NCI-H446 (cell line): Measurements from ENCODE around the gene ANO3.
A peak's percentile ranks its signal among the peaks of the same experiment; 100 is the strongest.

ENCODE experiments used
- DNase-seq, 2 experiments: peaks; one replicate each; lab custom pipeline; 2025; lab: John Stamatoyannopoulos, UW

ANO3 gene

DNA sequence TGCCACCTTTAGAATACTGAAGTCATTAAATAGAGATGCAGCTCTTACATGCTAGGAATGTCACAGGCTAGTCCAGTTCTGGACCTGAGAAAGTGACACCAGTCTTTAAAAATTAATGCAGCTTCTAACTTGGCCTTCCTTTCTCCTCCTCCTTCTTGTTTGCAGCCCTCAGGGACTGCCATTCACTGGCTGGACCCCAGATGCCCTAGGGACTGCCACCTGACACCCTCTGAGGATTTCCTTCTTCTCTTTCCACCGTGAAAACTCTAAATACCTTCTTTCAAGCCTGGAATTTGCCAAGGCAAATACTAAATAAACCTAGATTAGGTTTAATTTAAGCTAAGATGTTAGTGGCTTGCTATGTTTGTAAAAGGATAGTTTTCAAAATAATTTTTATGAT lies 161.7 kb downstream of the ANO3 start:
- no peak for DNase-seq

DNA sequence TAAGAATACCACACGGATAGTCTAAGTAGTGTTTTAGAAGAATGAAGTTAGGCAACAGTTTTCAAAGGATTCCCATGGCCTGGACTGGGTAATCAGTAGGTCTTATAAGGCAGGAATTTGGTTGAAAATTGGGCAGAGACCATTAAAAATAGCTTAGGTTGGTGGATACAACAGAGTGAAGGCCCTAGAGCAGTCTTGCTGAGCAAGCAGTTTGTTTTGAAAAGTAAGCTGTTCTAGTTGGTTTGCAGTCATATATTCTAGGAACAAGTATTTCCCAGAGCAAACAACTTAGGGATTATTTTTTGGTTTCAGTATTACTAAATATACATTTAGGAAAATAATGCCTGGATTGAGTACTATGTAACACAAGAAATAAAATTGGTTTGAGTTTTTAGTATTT lies 175.3 kb downstream of the ANO3 start:
- DNase-seq = no peak

DNA sequence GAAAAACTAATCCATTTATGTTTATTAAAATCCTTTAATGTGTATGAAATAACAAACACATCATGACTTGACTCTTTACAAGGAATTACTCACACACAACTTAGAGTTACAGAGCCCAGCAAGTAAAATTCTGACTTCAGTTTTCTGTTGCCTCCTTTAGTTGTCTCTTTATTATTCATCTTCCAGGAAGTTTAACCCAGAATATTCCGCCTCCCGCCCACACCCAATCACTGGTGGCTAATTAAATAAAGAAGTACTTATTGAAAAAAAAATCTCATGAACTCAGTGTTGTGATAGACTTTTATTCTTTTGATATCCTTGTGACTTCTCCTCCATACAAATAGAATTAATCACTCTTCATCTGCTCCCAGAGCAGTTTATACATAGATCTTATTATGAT lies 178.2 kb downstream of the ANO3 start:
- DNase-seq = no peak

DNA sequence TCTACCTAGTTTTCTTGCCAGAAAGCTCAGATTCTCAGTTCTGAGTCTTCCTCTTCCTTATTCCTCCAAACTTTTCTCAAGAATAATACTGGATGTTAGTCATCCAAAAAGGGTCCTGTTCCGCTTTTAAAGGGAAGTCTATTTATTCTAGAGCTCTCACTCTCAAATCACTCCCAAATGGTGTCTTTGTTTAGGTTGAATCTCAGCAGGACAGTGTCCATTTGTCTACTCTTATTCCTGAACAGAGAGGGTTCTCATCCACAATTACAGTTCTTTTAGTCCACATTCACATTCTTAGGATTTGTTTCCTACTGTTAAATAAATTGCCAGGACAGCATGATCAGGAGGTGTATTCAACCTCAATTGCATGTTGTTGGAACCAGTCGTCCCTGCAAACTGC lies 178.8 kb downstream of the ANO3 start:
- DNase-seq = no peak

DNA sequence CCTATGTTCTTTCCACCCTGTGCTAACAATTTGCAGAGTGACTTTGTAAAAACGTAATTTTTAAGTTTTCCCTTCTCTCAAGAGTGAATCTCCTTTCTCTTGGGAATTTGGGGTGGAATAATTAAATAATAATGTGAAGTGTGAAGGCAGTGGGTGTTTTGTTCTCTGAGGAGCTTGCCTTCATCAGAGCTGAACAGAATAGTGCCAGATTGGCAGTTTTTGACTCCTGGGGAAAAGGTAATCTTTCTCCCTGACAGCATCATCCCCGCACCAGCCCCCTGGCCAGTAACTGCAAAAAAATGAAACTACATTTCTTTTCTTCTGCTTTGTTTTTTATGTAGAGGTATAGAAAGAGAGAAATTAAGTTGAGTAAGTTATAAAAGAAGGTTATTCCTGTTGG lies 180.3 kb downstream of the ANO3 start:
- no peak for DNase-seq

DNA sequence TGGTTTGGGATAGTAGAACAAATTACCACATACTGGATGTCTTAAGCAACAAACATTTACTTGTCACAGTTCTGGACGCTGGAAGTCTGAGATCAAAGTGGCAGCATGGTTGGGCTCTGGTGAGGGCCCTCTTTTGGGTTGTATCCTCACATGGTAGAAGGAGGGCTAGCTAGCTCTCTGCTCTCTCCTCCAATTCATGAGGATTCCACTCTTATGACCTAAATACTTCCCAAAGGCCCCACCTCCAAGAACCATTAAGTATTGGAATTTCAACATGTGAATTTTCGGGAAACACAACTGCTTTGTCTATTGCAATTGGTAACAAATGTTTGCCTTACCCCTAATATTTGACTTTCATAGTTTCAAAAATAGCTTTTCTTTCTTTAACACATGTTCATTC lies 187.5 kb downstream of the ANO3 start:
- no peak for DNase-seq

DNA sequence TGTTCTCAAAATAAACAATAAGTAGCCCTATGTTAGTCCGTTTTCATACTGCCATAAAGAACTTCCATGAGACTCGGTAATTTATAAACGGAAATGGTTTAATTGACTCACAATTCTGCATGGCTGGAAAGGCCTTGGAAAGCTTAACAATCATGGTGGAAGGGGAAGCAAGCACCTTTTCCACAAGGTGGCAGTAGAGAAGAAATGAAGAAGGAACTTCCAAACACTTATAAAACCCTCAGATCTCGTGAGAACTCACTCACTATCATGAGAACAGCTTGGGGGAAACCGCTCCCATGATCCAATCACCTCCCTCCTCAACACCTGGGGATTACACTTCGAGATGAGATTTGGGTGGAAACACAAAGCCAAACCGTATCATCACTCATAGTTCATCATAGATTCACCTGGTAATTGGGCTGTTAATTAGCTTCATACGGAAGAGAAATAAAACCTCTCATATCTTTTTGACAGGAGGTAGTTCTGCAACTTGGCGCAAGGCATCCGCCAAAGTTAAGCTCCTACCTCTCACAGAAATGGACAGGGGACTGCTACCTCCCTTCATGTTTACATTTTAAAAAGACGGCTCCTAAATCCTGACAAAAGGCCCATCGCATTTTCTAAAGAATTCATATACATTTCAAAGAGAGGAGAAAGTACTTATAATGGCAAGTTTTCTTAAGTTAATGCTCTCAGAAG lies 191.1 kb downstream of the ANO3 start:
- DNase-seq = peak; percentile 3 to 68

DNA sequence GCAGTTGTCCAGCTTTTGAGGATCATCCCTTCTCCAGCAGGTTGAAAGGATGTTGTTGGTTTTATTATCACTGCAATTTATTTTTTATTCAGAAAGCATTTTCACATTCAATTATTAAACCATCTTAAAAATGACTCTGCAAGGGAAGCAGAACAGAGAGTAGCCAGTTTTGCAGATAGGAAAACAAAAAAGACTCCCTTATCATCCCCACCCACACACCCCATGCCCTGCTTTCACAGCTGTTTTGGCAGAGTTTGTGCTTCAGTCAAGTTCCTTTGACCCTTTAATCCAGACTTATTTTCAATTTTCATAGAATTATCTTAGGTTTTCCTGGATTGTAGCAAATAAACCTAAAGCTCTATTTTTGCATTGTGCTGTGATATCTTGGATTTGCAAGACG lies 195.8 kb downstream of the ANO3 start:
- DNase-seq = no peak

DNA sequence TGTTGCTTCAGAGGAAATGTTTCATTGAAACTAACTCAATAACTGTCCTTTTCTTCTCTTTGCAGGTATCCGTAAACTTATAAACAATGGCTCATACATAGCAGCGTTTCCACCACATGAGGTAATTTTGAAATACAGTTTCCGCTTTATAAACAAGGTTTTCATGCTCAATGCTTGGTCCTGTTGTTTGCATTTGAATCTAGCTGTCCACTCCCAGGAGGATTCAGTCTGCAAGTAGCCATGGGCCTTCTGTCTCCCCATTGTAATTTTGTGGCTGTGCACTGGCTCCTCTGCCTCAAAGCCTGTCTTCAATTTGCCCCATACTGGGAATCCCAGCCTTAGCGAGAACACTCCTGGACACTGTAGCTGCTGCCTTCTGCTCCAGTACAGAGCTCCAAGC lies 205.4 kb downstream of the ANO3 start:
- DNase-seq = no peak

DNA sequence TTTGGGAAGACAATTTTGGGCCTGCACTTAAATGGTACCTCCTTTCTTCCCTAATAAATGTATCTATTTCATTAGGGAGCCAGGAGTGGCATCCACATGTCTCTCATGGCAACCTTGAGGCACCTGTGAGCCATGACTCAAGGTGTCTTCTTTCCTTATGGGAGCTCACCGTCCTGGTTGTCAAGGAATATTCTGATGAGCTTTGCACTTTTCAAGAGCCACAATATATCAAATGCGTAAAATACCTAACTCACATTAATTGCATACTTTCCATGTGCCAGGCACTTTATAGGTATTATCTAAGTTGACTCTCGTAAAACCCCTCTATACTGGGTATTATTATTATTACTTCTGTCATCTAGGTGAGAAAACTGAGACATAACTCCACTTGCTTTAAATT lies 207.6 kb downstream of the ANO3 start:
- no peak for DNase-seq

DNA sequence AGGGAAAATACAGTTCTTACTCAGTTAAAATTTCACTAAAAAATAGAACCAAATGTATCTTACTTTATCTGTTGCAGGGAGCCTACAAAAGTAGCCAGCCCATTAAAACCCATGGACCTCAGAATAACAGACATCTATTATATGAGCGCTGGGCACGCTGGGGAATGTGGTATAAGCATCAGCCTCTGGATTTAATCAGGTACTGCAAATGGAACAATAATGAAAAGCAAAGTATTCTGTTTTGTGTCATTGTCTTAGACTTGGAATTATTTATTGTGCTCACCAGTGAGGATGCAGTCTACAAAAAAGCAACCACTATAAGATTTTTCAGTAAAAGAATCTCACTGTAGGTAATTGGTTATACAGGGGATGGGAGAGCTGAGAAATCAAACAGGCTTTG lies 209.9 kb downstream of the ANO3 start:
- no peak for DNase-seq

DNA sequence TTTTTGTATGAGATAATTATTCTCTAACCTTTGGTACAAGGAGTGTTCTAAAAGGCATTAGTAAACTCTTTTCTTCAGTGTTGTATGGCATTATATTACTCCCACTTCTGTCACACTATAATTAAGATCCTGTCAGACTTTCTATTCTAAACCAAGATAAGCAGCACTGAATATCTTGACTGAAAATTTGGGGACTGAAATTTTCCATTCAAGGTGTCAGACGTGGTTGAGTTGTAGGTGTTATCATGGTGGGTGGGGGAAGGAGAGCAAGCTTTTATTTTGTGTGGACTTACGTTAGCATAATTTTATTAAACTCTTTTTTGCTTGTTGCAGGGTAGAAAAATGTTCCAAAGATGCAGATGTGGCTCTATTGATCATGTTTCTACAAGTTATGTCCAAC lies 217.2 kb downstream of the ANO3 start:
- no peak for DNase-seq

DNA sequence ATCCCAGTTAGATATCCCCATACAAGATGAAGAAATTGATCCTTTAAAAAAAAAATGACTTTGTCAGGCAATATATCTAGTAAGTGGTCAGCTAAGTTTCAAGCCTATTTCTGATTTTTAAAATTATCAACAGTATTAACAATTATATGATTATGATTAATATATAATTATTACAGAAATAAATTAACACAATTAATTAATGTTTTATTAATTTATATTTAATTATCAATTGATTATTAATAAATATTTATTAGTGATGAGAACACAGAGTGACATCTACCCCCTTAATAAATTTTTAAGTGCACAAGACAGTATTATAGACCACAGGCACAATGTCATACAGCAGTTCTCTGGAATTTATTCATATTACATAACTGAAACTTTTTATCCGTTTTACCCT lies 218.1 kb downstream of the ANO3 start:
- no peak for DNase-seq

DNA sequence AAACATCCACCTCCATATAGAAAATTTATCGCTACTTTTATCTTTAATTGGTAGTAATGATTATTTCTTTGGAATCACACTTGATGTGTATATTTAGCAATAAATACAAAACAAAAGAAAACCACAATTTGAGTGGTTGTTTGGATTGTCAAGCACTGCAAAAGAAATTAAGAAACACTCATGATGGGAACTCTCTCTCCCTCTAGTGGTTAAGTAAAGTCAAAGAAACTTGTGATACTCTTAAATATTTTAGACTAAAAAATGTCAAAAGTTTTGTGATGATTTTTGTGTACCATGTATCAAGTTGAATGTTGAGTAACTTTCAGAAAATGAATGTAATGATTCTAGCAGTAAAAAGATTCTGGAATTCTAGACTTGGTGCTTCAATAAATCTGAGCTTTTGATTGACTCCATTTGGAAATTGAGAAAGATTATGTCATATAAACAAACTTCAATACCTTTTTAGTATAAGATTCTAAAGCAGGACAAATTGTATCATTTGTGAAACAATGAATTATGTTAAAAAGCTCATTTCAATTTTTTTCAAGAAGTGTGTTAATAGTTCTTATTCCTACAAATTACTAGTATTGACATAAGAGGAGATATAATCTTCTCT lies 219.4 kb downstream of the ANO3 start:
- no peak for DNase-seq

DNA sequence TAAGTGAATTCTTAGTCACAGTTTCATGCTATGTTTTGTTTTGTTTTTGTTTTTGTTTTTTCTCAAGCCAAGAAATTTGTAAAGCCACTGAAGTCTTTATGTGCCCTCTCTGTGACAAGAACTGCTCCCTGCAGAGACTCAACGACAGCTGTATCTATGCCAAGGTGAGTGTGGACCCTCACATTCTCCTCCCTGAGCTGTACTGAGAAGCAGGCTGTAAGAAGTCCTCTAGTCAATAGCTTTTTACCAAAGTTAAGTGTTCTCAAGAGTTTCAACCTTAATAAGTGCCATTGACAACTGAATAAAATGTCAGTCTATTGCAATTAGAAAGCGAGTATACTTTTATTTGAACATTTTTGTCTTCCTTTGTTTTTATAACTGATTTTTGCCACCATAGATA lies 221.3 kb downstream of the ANO3 start:
- no peak for DNase-seq

DNA sequence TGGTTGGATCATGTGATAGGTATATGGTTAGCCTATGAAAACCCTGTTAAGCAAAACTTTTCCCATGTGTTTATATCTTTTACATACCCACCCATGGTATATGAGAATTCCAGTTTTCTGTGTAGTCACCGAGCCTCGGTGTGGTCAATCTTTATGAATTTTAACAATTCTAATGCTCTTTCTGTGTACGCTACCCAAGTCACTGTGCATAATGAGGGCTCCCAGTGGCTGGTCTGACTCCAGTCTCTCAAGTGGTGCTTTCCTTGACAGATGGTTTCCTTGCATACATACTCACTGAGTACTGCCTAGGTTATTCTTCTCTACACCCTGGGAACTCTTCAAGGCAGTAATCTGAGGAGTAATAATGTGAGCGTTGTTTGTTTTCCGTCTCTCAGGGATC lies 222.5 kb downstream of the ANO3 start:
- DNase-seq = no peak

DNA sequence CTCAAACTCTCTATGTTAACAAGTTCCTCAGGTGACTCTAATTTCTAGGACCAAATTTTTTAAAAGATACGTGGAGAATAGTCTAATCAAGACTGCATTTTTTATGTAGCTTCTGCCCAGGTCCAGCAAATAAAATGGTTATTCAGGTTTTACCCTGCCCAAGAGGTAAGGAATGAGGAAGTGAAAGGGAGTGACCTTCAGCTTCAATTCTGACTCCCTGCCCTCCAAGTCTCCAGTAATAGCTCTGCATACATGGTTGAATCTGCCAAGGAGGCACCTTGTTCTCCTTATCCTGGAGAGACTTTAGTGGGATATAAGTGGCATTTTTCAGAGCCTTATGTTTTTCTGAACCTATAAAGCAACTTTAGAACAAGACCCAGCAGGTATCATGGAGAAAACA lies 224.7 kb downstream of the ANO3 start:
- no peak for DNase-seq

DNA sequence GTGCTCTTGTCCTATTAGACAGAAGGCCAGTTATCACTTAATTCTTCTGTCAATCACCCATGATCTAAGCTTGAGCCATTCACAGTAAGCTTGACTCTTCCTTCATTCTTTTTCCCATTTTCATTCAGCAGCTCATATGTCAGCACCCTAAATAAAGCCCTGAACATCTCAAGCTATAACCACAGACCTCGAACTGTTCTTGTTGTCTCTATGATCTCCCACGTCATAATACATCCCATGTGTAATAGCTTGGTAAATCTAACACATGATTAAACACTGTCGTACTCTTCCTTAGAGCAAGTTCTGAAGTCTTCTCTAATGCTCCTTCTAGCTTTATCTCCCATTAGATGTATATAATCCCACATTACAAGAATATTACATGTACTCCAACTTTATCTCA lies 225.7 kb downstream of the ANO3 start:
- DNase-seq = no peak

DNA sequence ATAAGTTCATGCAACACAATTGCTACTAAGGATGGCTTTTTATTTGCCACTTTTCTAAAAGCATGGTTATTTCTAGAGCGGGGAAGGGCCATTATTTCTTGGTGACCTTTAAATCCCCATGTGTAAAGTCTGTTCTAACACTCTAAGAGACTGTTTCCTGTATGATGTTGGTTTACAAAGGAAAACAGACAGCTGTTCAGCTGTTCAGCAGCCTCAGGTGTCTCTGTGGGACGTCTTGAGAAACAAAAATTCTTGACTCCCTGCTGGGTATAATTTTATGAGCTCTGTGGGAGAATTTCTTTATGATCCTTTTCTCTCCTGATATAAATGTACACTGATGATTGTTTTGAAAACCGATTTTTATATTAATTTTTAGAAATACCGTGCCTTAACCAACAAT lies 226.3 kb downstream of the ANO3 start:
- DNase-seq = no peak

DNA sequence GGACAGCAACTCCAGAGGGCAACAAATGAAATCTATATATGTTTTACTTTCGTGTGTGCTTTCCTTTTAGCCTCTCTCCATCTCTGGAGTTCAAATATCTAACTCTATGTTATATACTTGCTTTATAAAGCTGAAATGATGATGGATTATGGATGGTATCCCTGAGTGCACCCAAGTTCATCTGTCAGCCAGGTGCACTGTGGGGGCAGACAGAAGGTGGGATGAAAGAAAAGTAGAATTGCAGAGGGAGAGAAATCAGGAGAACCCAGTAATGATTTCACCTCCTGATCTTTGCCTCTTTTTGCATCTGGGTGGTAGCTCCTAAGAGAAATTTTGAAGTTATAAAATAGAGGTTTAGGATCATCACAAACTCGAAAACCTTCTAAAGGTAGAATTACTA lies 237.7 kb downstream of the ANO3 start:
- no peak for DNase-seq

DNA sequence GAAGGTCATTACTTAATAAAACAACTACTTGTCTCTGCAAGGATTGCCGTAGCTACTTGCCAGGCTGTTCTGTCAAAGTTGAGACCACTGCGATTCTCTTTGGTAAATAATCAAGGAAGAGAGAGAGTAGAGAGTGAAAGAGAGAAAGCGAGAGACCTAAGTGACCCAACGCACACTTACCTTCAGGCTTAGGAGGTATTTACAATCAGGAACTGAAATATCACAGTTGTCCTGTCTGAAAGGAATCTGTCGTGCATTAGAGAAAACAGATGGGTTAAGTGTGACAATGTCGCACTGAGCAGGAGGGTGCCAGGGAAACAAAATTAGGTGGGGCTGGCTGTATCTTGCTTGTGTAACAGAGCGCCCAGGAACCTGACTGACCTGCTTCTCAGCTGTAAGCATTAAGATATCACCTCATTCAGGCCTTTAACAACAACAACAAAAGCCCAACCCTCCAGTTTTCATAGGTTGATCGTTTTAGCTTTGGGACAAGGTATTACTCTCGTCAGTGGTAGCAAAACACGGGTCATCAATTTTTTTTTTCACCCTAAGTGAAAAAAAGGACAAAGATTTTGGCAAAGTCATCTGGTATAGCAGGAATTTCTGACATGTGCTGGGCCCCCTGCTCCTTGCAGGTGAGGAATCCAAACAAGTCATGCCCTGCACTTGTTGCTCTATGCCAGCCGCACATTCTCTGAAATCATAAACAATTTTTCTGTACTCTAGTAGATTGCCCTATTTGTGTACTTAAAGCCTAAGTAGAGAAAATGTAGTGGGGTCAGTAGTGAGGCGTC lies 240.1 kb downstream of the ANO3 start, which contains the start of gene MUC15:
MUC15 (minus strand) TSS at position 403 of the 794 bp plus-strand sequence. CDS start 5,169 bp downstream, outside the sequence.
- DNase-seq = no peak

DNA sequence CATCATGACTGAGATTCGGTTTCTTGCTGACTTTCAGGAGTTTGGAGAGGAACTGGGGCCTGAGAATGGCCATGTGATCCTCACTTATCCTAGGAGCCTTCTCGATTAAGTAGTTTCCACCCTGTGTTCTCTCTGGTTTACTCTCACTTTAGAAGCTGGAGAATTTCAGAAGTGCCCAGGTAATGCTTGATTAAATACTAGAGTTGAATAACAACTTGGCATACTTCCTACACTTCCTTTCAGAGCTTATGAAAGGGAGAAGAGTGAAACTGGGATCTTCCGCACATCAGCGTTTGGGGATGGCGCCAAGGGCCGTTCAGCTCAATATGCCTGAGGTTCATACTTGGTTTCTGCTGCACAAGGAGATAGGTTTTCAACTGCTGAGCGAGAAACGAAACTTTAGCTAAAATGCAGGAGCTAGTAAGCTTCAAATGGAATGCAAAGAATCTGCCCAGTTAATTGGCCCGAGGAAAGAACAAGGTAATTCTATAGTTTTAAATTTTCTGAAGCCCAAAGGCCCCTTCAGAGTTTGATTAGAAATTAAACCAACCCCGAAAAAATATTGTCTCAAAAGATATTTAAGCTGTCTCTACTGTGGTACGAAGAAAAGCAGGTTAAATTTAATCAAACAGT lies 241.0 kb downstream of the ANO3 start:
- DNase-seq = no peak

DNA sequence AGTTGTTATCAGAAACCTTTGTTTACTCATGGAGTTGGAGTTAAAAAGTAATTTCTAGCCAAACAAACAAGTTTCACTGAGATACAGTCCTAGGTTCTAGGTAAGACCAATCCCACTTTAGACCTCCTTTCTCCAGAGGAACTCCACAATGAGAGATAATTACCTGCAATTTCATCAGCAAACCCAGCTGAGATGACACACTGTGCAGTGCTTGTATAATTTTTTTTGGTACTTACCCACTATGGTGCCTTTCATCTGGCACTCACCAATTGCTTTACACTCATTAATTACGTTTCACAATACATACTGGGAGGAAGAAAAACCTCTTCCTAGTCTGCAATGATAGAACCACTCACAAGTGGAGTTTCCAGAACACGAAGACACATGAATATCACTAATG lies 242.0 kb downstream of the ANO3 start:
- DNase-seq = no peak
